Medulla oblongata (tissue), 1 donor: ENCODE measurements around the gene EPHB2.
"Not testable (repeated sequence)": the region's sequence is repeated elsewhere in the genome, so short reads cannot be mapped to it uniquely, and the experiment has no call there.

Source experiments
- DNase-seq: peaks from one replicate; pipeline ENCODE4 v3.0.0-alpha.2; 2015; ENCODE audit errors: extremely low spot score

EPHB2 gene

DNA sequence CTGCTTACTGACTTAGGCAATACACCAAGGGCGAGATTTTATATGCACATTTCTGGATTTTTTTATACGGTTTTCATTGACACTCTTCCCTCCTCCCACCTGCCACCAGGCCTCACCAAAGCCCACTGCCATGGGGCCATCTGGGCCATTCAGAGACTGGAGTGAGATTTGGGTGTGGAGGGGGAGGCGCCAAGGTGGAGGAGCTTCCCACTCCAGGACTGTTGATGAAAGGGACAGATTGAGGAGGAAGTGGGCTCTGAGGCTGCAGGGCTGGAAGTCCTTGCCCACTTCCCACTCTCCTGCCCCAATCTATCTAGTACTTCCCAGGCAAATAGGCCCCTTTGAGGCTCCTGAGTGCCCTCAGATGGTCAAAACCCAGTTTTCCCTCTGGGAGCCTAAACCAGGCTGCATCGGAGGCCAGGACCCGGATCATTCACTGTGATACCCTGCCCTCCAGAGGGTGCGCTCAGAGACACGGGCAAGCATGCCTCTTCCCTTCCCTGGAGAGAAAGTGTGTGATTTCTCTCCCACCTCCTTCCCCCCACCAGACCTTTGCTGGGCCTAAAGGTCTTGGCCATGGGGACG, 204.1 kb downstream of the EPHB2 start:
- DNase-seq = no peak

DNA sequence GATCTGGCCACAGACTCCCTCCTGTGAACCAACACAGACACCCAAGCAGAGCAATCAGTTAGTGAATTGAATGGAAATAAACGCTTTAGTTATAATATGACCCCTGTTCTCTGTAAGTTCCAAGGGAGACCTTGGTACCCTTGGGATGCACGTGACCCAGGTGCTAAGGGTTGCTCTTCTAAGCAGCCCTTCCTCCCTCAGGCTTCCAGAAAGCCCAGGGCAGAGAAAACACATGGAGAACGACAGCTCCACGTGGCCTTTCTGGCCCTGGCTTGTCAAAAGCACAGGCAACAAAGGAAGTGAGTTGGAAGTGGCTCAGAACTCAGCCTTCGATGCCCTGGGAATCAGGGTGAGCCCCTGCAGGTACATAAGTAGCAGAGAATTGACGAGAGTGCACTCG, 204.6 kb downstream of the EPHB2 start:
- DNase-seq = no peak

GRCh38 chr1:22915816-22916470, 205.3 kb downstream of the EPHB2 start:
- no peak for DNase-seq

DNA sequence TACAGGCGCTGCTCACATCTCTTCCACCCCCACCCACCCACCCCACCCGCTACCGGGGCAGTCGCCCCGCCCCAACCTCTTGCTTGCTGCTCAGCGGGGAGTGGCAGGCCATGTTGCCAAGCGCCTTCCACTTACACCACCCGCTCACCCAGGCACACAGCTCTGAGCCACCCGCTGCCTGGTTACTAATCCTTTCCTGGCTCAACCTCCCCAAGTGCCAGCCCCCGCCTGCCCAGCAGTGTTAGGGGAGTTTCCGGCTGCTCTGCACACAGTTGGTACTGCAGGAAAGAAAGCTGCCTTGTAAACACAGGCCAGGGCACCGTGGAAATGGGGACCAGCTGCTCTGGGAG, 205.8 kb downstream of the EPHB2 start:
- peak; percentile 7 for DNase-seq

GRCh38 chr1:22917989-22918388, 207.3 kb downstream of the EPHB2 start:
- DNase-seq = no peak

DNA sequence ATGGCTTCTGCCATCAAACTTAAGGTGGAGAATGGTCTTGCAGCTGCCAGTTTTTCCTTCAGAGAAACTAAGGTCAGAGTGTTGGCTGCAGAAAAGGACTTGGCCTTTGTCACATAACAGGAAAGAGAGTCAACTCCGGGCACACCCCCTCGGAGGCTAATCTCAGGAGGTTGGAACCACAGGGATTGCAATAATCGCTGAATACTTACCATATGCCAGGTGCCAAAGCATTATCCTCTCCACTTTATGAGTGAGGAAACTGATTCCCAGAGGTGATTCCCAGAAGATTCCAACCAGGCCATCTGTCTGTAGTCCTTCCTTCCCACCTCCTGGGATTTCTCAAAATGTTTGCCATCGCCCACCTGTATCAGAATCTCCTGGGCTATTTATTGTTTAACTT, 208.0 kb downstream of the EPHB2 start:
- no peak for DNase-seq

DNA sequence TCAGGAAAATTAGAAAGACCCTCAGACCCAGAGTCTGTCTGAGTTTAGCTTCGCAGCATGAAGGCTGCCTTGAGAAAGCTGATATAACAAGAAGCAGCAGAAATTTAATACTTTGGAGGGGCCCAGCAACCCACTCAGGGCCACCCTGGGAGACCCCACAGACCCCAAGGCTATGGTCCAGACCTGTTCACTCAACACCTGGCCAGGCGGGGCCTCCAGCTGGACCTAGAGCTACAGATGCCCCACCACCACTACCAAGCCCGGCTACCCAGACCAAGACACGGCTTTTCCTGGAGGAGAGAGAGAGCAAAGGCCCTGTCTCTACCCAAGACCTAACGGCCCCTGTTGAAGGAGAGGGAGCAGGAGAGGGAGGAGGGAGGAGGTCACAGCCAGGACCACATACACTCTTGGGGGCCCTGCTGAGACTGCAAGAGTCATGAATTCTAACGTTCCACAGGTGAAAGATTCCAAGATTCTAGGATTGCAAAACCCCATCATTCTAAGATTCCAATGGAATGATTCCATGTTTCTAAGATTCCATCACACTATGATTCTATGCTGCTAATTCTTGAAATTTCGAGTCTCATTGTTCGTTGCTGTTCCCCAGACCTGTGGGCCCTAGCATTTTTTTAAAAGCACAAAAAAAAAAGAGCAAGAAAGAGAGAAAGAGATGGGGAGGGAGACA, 208.8 kb downstream of the EPHB2 start:
- DNase-seq = no peak

GRCh38 chr1:22920026-22920733, 209.5 kb downstream of the EPHB2 start:
- no peak for DNase-seq

DNA sequence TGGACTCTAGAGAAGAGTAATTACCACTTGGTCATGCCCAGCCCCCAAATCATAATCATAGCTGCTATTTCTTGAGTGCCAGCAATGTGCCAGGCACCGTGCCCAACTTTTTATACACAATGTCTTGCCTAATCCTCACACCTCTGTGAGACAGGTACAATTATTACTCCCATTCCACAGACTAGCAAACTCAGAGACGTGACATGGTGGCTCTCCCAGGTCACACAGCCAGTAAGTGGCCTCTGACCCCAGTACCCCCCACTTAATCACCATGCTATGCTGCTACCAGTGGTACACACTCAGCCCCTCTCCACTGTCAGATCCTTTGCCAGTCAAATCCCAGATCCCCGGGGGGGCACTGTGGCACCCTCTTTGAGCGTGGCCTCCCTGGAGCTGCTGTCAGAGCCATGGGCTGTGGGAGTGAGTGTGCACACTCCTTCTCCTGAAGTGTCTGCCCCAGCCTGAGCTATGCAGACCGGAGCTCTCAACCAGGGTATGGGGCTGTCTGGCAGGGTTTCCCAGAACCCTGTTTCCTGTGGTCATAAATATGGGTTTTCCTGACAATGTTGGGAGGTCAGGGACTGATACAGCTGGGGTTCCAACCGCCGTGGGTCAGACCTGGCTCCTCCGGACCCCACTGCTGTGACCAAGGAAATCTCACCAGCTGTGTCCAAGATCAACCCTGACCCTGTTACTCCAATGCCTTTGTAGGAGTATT, 210.3 kb downstream of the EPHB2 start:
- no peak for DNase-seq

GRCh38 chr1:22921452-22922126, 210.9 kb downstream of the EPHB2 start:
- no peak for DNase-seq

- DNase-seq = no peak
Measured at GRCh38 chr1:22922640-22923039, 212.0 kb downstream of the EPHB2 start.

GRCh38 chr1:22925111-22925510, 214.5 kb downstream of the EPHB2 start:
- DNase-seq = no peak

- peak; percentile 54 for DNase-seq
Measured at GRCh38 chr1:22930240-22930912, 219.7 kb downstream of the EPHB2 start.

- no peak for DNase-seq
Measured at GRCh38 chr1:22932803-22933470, 222.3 kb downstream of the EPHB2 start.

DNA sequence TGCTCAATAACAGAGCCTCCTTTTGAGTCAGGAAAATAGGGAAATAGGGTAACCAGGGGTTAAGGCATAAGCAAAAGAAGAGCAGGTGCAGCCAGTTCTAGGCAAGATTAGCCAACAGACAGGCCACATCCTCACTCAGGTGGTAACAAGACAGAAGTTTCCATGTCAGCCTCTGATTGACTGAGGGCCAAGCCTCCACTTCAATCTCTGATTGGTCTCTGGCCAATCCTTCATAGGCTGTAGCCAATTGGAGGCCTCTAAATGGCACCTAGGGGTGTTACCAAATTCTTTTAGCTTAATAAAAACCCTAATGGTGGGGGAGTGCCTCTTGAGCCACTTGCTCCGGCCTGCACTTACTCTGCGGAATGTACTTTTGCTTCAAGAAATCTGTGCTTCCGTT, 224.8 kb downstream of the EPHB2 start:
- DNase-seq = no peak

DNA sequence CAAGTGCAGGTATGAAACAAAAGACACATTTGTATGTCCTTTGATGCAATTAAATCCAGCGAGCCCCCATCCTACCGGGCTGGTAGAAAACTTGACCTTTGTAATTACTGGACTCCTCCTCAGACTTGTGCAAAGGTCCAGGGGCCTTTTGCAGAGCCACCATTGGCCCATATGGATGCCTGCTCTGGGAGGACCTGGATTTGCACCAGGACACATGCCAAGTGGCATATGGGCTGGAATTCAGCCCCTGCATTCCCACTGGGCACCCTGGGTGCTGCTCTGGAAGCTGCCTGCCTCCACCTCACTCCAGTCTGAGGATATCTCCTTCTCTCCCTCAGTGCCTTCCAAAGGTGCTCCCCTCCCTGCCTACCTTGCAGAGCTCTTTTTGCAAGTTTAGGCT, 226.0 kb downstream of the EPHB2 start:
- no peak for DNase-seq

DNA sequence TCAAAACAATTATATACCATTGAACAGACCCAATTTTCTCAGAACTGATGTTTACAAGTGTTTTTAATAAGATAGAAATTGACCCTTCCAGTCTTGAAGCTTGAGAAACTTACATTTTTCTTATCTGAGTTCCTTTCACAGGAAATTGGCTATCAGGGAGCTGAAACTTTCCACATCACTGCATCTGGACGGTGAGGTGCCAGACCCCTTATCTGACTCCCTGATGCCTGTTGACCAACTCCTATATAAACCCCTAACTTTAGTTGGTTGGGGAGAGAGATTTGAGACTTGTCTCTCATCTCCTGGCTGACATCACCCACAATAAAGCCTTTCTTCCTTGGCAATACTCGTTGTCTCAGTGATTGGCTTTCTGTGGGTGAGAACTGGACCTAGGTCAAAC, 230.6 kb downstream of the EPHB2 start:
- DNase-seq = no peak

DNA sequence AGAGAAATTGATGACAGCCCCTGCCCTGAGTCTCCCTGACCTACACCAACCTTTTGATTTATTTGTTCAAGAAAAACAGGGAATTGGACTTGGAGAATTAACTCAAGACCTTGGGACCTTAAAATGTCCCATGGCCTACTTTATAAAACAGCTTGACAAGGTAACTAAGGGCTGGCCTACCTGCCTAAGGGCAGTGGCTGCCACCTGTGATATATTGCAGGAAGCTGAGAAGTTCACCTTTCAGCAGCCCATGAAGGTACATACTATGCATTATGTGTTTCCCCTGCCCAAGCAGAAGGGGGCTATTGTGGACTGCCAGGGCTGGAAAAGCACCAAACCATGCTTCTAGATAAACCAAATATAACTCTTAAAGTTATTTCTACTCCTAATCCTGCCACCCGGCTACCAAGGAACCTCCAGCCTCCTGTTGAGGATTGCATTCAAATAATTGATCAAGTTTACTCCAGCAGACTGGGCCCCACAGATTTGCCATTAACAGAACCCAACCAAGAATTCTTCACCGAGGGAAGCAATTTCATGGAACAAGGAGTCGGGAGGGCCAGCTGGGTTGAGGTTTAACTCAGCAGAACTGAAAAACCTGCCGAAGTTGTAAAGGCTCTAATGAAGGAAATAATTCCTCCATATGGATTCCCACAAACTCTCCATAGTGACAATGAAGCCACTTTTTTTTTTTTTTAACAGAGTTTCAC, 233.9 kb downstream of the EPHB2 start:
- DNase-seq = no peak

DNA sequence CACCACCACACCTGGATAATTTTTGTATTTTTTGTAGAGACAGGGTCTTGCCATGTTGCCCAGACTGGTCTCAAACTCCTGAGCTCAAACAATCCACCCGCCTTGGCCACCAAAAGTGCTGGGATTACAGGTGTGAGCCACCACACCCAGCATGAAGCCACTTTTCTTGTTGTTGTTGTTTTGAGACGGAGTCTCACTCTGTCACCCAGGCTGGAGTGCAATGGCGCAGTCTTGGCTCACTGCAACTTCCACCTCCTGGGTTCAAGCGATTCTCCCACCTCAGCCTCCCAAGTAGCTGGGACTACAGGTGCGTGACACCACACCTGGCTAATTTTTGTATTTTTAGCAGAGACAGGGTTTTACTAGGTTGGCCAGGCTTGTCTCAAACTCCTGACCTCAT, 234.5 kb downstream of the EPHB2 start:
- not testable (repeated sequence) for DNase-seq

GRCh38 chr1:22949822-22950331, 239.2 kb downstream of the EPHB2 start:
- DNase-seq = no peak
